Fibroblast of pulmonary artery (primary cell): ENCODE data around the gene BIVM.

ENCODE experiments used
- DNase-seq: peaks from one replicate; pipeline ENCODE4 v3.0.0-alpha.2; 2010; ENCODE audit warnings: low read depth
- H3K4me3 ChIP-seq: replicated peaks from 2 replicates; pipeline ENCODE4 v1.5.1; 2011; ENCODE audit warnings: low read depth, mild to moderate bottlenecking, control low read depth, low read length, moderate library complexity
- TF ChIP-seq, protein P1 (sequence below): IDR thresholded peaks from 2 replicates; pipeline ENCODE4 v1.5.1; 2011; ENCODE audit warnings: mild to moderate bottlenecking, control low read depth, low read length, inconsistent platforms; ENCODE audit errors: missing control alignments

The BIVM gene

GRCh38 chr13:102848956-102849355 lies 50.0 kb downstream of the BIVM start:
- DNase-seq = no peak
- no peak overlapping the region for H3K4me3 ChIP-seq

GRCh38 chr13:102852556-102852955 lies 53.6 kb downstream of the BIVM start:
- no peak overlapping the region for H3K4me3 ChIP-seq
- TF ChIP-seq, protein P1, sequence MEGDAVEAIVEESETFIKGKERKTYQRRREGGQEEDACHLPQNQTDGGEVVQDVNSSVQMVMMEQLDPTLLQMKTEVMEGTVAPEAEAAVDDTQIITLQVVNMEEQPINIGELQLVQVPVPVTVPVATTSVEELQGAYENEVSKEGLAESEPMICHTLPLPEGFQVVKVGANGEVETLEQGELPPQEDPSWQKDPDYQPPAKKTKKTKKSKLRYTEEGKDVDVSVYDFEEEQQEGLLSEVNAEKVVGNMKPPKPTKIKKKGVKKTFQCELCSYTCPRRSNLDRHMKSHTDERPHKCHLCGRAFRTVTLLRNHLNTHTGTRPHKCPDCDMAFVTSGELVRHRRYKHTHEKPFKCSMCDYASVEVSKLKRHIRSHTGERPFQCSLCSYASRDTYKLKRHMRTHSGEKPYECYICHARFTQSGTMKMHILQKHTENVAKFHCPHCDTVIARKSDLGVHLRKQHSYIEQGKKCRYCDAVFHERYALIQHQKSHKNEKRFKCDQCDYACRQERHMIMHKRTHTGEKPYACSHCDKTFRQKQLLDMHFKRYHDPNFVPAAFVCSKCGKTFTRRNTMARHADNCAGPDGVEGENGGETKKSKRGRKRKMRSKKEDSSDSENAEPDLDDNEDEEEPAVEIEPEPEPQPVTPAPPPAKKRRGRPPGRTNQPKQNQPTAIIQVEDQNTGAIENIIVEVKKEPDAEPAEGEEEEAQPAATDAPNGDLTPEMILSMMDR = no peak
- peak; percentile 68 for DNase-seq

More at GRCh38 chr13:102848956-102849355, 50.0 kb downstream of the BIVM start:
- TF ChIP-seq, protein P1 = no peak

GRCh38 chr13:102854675-102855074 lies 55.8 kb downstream of the BIVM start:
- DNase-seq = no peak
- TF ChIP-seq, protein P1 = no peak
- no peak overlapping the region for H3K4me3 ChIP-seq

DNA sequence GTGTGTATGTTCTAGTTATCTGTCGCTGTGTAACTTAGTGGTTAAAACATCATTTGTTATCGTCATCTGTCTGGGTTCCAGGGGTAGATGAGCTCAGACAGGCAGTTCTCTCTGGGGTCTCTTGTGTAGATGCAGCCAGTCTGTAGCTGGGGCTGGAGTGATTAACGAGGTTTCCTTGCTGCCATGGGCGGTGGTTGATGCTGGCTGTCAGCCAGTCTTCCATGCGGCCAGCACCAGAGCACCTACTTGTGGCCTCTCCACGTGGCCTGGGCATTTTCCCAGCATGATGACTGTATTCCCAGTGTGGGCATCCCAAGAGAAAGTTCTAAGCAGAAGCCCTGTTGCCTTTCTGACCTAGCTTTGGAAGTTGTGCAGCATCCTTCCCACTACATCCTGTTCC lies 57.6 kb downstream of the BIVM start:
- H3K4me3 ChIP-seq = no peak overlapping the region
- DNase-seq = peak; percentile 48
- TF ChIP-seq, protein P1 = no peak

DNA sequence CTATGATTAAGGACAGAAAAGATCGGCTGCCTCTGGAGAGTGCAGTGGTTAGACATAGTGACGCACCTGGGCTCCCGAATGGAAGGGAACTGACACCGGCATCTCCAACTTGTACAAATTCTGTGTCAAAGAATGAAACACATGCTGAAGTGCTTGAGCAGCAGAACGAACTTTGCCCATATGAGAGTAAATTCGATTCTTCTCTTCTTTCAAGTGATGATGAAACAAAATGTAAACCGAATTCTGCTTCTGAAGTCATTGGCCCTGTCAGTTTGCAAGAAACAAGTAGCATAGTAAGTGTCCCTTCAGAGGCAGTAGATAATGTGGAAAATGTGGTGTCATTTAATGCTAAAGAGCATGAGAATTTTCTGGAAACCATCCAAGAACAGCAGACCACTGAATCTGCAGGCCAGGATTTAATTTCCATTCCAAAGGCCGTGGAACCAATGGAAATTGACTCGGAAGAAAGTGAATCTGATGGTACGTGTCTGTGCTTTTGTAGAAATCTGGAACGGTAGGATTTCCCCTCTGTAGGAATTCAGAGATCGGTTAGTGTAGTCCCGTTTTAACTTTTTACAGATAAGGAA lies 63.8 kb downstream of the BIVM start:
- no peak for DNase-seq
- TF ChIP-seq, protein P1 = no peak
- no peak overlapping the region for H3K4me3 ChIP-seq

GRCh38 chr13:102863590-102863989 lies 64.7 kb downstream of the BIVM start:
- TF ChIP-seq, protein P1 = no peak
- H3K4me3 ChIP-seq = no peak overlapping the region
- no peak for DNase-seq

DNA sequence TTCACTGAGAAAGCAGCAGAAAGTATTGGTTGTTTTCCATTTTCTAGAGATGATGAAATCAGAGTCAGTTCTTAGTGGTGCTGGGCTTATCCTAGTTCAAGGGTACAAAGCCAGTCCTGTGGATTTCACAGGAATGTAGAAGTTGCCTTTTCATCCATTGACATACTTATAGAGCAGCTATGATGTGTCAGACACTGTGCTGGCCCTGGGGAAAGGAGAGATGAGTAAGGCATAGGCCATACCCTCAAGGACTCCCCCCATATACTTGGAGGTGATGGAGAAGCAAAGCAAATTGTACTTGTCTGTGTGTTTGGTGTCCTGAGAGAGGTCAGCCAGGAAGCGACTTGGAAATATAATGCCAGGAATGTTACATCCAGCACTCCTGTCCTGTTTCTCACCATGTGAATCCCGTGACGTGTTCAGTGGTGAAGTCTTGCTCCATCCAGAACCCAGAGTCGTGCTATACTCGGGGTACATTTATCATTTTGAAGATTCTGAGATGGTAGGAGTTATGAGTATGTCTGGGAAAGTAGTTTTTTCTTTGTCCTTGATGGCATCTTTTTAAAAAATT lies 69.5 kb downstream of the BIVM start:
- no peak overlapping the region for H3K4me3 ChIP-seq
- TF ChIP-seq, protein P1 = no peak
- DNase-seq = no peak
